ENCODE results near the gene KIR3DL1.
"Not testable (repeated sequence)": the region's sequence is repeated elsewhere in the genome, so short reads cannot be mapped to it uniquely, and the experiment has no call there.

DNA sequence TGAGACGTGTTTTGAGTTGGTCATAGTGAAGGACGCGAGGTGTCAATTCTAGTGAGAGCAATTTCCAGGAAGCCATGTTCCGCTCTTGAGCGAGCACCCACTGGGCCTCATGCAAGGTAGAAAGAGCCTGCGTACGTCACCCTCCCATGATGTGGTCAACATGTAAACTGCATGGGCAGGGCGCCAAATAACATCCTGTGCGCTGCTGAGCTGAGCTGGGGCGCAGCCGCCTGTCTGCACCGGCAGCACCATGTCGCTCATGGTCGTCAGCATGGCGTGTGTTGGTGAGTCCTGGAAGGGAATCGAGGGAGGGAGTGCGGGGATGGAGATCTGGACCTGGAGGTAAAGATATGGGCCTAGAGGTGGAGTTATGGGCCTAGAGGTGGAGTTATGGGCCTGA lies at the start of gene KIR3DL1:
- TF ChIP-seq POLR2A (IDR thresholded peaks at IDR 0.05; ENCODE audit: low read length); GATA1 (IDR thresholded peaks at IDR 0.05; ENCODE audit: low read depth, low read length): not testable (repeated sequence)
